Spleen (tissue), 7 donors: ENCODE measurements around the gene EMC10.
"Not testable (repeated sequence)": the region's sequence is repeated elsewhere in the genome, so short reads cannot be mapped to it uniquely, and the experiment has no call there.

Experiments
- POLR2A ChIP-seq, 3 donors: fragments of 450-650 bp; IDR thresholded peaks; one replicate each; pipeline ENCODE4 v1.5.1; 2017; ENCODE audit warnings: antibody characterized with exemption in 3 of 3, mild to moderate bottlenecking in 1 of 3
- TF ChIP-seq, protein P1 (sequence below), 11 experiments: fragments of 200-600 bp in 7 of 11; fragments of 450-650 bp in 4 of 11; sonication (generic) in 4 of 11; IDR thresholded peaks in 8 of 11; conservative IDR thresholded peaks in 3 of 11; 1 replicate in 7 of 11; 2 replicates in 4 of 11; pipeline versions ENCODE4 v1.4.0 to v1.8.0; 2016 to 2021; ENCODE audit warnings: antibody characterized with exemption in 11 of 11, inconsistent platforms in 4 of 11, mild to moderate bottlenecking in 1 of 11
- donor health status: DM: no; HTN: no; CAD: no; lungs with moderate emphysema.
- donor health status: DM: no; HTN: no; CAD: no.
- donor health status: DM: no; HTN: no; CAD: no.

DNA sequence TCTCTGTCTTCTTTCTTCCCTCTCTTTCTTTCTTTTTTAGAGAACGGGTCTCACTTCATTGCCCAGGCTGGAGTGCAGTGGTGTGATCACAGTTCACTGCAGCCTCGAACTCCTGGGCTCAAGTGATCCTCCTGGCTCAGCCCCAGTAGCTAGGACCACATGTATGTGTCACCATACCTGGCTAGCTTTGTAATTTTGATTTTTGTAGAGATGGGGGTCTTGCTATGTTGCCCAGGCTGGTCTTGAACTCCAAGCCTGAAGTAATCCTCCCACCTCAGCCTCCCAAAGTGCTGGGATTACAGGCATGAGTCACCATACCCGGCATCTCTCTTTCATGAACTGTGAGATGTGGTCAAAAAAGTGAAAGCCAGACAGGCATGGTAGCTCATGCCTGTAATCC, 3.0 kb upstream of the EMC10 start:
- TF ChIP-seq, protein P1, sequence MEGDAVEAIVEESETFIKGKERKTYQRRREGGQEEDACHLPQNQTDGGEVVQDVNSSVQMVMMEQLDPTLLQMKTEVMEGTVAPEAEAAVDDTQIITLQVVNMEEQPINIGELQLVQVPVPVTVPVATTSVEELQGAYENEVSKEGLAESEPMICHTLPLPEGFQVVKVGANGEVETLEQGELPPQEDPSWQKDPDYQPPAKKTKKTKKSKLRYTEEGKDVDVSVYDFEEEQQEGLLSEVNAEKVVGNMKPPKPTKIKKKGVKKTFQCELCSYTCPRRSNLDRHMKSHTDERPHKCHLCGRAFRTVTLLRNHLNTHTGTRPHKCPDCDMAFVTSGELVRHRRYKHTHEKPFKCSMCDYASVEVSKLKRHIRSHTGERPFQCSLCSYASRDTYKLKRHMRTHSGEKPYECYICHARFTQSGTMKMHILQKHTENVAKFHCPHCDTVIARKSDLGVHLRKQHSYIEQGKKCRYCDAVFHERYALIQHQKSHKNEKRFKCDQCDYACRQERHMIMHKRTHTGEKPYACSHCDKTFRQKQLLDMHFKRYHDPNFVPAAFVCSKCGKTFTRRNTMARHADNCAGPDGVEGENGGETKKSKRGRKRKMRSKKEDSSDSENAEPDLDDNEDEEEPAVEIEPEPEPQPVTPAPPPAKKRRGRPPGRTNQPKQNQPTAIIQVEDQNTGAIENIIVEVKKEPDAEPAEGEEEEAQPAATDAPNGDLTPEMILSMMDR (IDR thresholded peaks at IDR 0.05 in 8 of 11, conservative IDR thresholded peaks at IDR 0.05 in 3 of 11), result not testable (repeated sequence)
- TF ChIP-seq POLR2A (IDR thresholded peaks at IDR 0.05), result not testable (repeated sequence)
